Transverse colon (tissue), 4 donors: ENCODE measurements around the gene ANO4.
"Not testable (repeated sequence)": the region's sequence is repeated elsewhere in the genome, so short reads cannot be mapped to it uniquely, and the experiment has no call there.

Source experiments
- EP300 ChIP-seq: sonication (generic); formaldehyde crosslinking; IDR thresholded peaks from one replicate; pipeline ENCODE4 v1.6.1; 2017; ENCODE audit warnings: antibody characterized with exemption, low read depth
- POLR2A ChIP-seq: fragments of 450-650 bp; IDR thresholded peaks from one replicate; pipeline ENCODE4 v1.6.1; 2016; ENCODE audit warnings: antibody characterized with exemption, mild to moderate bottlenecking, moderate library complexity
- POLR2AphosphoS5 ChIP-seq, 3 donors: sonication (generic); formaldehyde crosslinking; IDR thresholded peaks; one replicate each; pipeline ENCODE4 v1.6.1; 2016; ENCODE audit warnings: antibody characterized with exemption in 3 of 3
- TF ChIP-seq, protein P1 (sequence below), 5 experiments: fragments of 200-600 bp in 3 of 5; fragments of 450-650 bp in 2 of 5; sonication (generic) in 3 of 5; IDR thresholded peaks; 1 replicate in 2 of 5; 2 replicates in 3 of 5; pipeline ENCODE4 v1.5.1; 2016 to 2017; ENCODE audit warnings: antibody characterized with exemption in 5 of 5, inconsistent platforms in 3 of 5, mild to moderate bottlenecking in 2 of 5, moderate library complexity in 1 of 5

DNA sequence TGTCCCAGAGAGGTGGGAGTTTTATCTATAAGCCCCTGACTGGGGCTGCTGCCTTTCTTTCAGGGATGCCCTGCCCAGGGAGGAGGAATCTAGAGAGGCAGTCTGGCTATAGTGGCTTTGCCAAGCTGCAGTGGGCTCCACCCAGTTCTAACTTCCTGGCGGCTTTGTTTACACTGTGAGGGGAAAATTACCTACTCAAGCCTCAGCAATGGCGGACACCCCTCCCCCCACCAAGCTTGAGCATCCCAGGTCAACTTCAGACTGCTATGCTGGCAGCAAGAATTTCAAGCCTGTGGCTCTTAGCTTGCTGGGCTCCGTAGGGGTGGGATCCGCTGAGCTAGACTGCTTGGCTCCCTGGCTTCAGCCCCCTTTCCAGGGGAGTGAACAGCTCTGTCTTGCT, 267.9 kb downstream of the ANO4 start:
- TF ChIP-seq, protein P1, sequence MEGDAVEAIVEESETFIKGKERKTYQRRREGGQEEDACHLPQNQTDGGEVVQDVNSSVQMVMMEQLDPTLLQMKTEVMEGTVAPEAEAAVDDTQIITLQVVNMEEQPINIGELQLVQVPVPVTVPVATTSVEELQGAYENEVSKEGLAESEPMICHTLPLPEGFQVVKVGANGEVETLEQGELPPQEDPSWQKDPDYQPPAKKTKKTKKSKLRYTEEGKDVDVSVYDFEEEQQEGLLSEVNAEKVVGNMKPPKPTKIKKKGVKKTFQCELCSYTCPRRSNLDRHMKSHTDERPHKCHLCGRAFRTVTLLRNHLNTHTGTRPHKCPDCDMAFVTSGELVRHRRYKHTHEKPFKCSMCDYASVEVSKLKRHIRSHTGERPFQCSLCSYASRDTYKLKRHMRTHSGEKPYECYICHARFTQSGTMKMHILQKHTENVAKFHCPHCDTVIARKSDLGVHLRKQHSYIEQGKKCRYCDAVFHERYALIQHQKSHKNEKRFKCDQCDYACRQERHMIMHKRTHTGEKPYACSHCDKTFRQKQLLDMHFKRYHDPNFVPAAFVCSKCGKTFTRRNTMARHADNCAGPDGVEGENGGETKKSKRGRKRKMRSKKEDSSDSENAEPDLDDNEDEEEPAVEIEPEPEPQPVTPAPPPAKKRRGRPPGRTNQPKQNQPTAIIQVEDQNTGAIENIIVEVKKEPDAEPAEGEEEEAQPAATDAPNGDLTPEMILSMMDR (IDR thresholded peaks at IDR 0.05), result not testable (repeated sequence)
- not testable (repeated sequence) for TF ChIP-seq POLR2A; POLR2AphosphoS5 (IDR thresholded peaks at IDR 0.05); EP300
